WTC11 (cell line): ENCODE measurements around the gene CCNT1.

ENCODE experiments used
- CTCF ChIP-seq: fragments of 200-600 bp; IDR thresholded peaks from 2 replicates; pipeline ENCODE4 v1.8.0; 2022; ENCODE audit warnings: antibody characterized with exemption
- ELF4 ChIP-seq: sonication (generic); formaldehyde crosslinking; IDR thresholded peaks from 2 replicates; pipeline ENCODE4 v1.8.1; 2022; ENCODE audit warnings: low read depth, mild to moderate bottlenecking, moderate library complexity, missing genetic modification reagents
- ESRRA ChIP-seq: sonication (generic); formaldehyde crosslinking; IDR thresholded peaks from 2 replicates; pipeline ENCODE4 v1.8.1; 2022; ENCODE audit warnings: mild to moderate bottlenecking, missing genetic modification reagents, borderline replicate concordance
- IRF1 ChIP-seq: sonication (generic); formaldehyde crosslinking; IDR thresholded peaks from 2 replicates; pipeline ENCODE4 v1.8.0; 2023; ENCODE audit warnings: missing genetic modification reagents
- JUN ChIP-seq: sonication (generic); formaldehyde crosslinking; IDR thresholded peaks from 2 replicates; pipeline ENCODE4 v1.8.0; 2023; ENCODE audit warnings: mild to moderate bottlenecking, missing genetic modification reagents
- SP1 ChIP-seq: sonication (generic); formaldehyde crosslinking; conservative IDR thresholded peaks from 2 replicates; pipeline ENCODE4 v1.8.1; 2022; ENCODE audit warnings: missing genetic modification reagents
- ZNF232 ChIP-seq: sonication (generic); formaldehyde crosslinking; IDR thresholded peaks from 2 replicates; pipeline ENCODE4 v1.8.0; 2022; ENCODE audit warnings: mild to moderate bottlenecking, missing genetic modification reagents
- ZNF281 ChIP-seq: sonication (generic); formaldehyde crosslinking; IDR thresholded peaks from 2 replicates; pipeline ENCODE4 v1.8.0; 2023; ENCODE audit warnings: mild to moderate bottlenecking, missing genetic modification reagents
- ZNF512 ChIP-seq: sonication (generic); formaldehyde crosslinking; IDR thresholded peaks from 2 replicates; pipeline ENCODE4 v1.8.1; 2022; ENCODE audit warnings: missing genetic modification reagents, borderline replicate concordance

GRCh38 chr12:48744251-48745008, 27.9 kb upstream of the CCNT1 start:
- TF ChIP-seq ZNF281 (CRISPR knock-in tag) = no peak
- no peak for TF ChIP-seq ZNF512
- no peak for TF ChIP-seq ZNF232 (CRISPR knock-in tag)
- TF ChIP-seq CTCF = no peak
- no peak for TF ChIP-seq JUN (CRISPR knock-in tag)
- no peak for TF ChIP-seq IRF1
- TF ChIP-seq ESRRA (CRISPR knock-in tag) = no peak
- no peak for TF ChIP-seq SP1 (CRISPR knock-in tag)
- TF ChIP-seq ELF4 = no peak
